ENCODE data around the gene VAT1L. TPM values are rescaled to one million over a fixed set of nuclear protein-coding genes. Genes with fewer than 3 reads are reported as not detected.

VAT1L gene
- total RNA-seq, 1 experiment from 2014 or later = 0.10 TPM

DNA sequence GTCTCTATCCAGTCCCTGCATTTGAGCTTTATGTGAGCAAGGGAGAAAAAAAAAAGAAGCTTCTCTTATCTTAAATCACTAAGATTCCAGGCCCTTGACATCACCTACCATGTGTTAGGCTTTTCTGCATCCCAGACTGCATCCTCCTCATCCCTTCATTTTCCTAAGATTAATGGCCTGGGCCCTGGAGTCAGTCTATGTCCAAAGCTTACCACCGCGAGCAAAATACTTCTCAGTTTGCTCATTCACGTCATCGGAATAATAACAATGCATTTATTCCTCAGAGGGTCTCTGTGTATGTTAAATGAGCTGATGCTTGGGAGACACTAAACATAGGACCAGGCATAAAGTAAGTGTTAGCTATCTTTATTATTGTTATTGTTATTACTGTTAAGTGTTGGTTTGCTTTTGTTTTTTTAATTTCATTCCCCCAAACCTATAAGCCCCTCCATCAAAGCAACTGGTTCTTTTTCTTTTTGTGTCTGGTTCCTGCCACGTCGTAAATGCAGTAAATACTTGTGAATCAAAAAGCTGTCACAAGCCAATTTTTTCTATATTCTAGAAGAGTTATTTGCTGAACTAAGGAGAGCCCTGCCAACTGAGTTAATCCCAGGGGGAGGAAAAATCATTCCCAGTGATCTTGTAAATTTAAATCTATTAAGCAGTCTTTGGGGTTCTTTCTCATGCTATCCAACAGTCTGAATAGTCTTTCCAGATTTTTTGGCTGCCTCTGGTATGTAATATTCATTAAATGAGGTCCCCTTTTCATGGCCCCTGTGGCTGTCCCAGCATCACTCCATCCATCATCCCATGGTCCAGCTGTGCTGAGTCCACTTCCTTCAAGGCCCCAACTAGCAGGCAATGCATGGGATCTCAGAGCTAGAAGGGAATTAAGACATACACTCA lies 46.5 kb downstream of the VAT1L start:
- ChIA-PET RAD21 (ENCODE audit: low non-redundant PET in 1 of 2, low total read pairs in 2 of 2, uncharacterized antibody in 2 of 2, unreplicated experiment in 2 of 2) (no interaction called here), CTCF (no interaction called here), POLR2A (no interaction called here)
- Histone ChIP-seq H3K79me2 (ENCODE audit: insufficient read depth, low read length) (no peaks in the 10 kb centered on the region), H3K9me2 (ENCODE audit: insufficient read depth) (no peaks in the 10 kb centered on the region), H3K9me3 (ENCODE audit: control insufficient read depth in 1 of 2, insufficient read depth in 1 of 2, low read depth in 1 of 2, low read length in 2 of 2) (no peaks in the 10 kb centered on the region), H2AFZ (ENCODE audit: low read depth, low read length, poor library complexity, severe bottlenecking) (no peak overlapping the region), H4K20me1 (ENCODE audit: insufficient read depth) (no peaks in the 10 kb centered on the region), H3K4me2 (ENCODE audit: low read length) (no peak overlapping the region), H3K9ac (ENCODE audit: low read length) (no peak overlapping the region), H3K27me3 (ENCODE audit: insufficient read depth, low read length) (peaks cover 22% of the 10 kb centered on the region), H3K4me3 (replicated peaks in 1 of 2; ENCODE audit: low read depth in 1 of 2, low read length in 2 of 2) (no peak overlapping the region), H3K4me1 (ENCODE audit: control insufficient read depth in 1 of 2, insufficient read depth in 2 of 2, low read length in 2 of 2) (peaks cover 0 to 5% of the 10 kb centered on the region in 2 experiments; a peak in 1 of 4 replicates), H3K27ac (ENCODE audit: low read depth, low read length) (no peak overlapping the region), H3K36me3 (ENCODE audit: control insufficient read depth in 1 of 2, insufficient read depth in 2 of 2, low read length in 2 of 2) (no peaks in the 10 kb centered on the region)
- ATAC-seq = no peak
- BruUV-seq (replicated peaks) = no TSS peak
- intact Hi-C loops (cut with micrococcal nuclease) = loop anchor here (5.0 kb wide), 1 partner anchor 52 kb away; no protein-coding TSS in a partner anchor
- no peak for DNase-seq (ENCODE audit: low read depth, low spot score)
- no peak for TF ChIP-seq YY1 (IDR thresholded peaks at IDR 0.05; ENCODE audit: extremely low read depth, insufficient replicate concordance, low read depth, low read length)
- TF ChIP-seq FOSL1 (IDR thresholded peaks at IDR 0.05; ENCODE audit: low read depth) = no peak
- no peak for TF ChIP-seq POLR2A (IDR thresholded peaks at IDR 0.05; ENCODE audit: borderline replicate concordance, extremely low read depth, insufficient read depth, insufficient read length)
- TF ChIP-seq ELF1 (IDR thresholded peaks at IDR 0.05; ENCODE audit: borderline replicate concordance, low read depth) = no peak
- no peak for TF ChIP-seq ZFX (IDR thresholded peaks at IDR 0.05)
- TF ChIP-seq, protein P1, sequence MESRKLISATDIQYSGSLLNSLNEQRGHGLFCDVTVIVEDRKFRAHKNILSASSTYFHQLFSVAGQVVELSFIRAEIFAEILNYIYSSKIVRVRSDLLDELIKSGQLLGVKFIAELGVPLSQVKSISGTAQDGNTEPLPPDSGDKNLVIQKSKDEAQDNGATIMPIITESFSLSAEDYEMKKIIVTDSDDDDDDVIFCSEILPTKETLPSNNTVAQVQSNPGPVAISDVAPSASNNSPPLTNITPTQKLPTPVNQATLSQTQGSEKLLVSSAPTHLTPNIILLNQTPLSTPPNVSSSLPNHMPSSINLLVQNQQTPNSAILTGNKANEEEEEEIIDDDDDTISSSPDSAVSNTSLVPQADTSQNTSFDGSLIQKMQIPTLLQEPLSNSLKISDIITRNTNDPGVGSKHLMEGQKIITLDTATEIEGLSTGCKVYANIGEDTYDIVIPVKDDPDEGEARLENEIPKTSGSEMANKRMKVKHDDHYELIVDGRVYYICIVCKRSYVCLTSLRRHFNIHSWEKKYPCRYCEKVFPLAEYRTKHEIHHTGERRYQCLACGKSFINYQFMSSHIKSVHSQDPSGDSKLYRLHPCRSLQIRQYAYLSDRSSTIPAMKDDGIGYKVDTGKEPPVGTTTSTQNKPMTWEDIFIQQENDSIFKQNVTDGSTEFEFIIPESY (IDR thresholded peaks at IDR 0.05; ENCODE audit: extremely low read depth, insufficient replicate concordance, low read length) = no peak
- TF ChIP-seq EZH2phosphoT487 (IDR thresholded peaks at IDR 0.05; ENCODE audit: borderline replicate concordance) = no peak
- no peak for TF ChIP-seq POLR2AphosphoS5 (IDR thresholded peaks at IDR 0.05; ENCODE audit: low read depth, low read length)
- TF ChIP-seq, protein P2, sequence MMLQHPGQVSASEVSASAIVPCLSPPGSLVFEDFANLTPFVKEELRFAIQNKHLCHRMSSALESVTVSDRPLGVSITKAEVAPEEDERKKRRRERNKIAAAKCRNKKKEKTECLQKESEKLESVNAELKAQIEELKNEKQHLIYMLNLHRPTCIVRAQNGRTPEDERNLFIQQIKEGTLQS (IDR thresholded peaks at IDR 0.05) = no peak
- no peak for TF ChIP-seq EZH2 (IDR thresholded peaks at IDR 0.05)
